Immature natural killer cell (primary cell): ENCODE data around the gene CENPVL1. TPM values are rescaled to one million over a fixed set of nuclear protein-coding genes. Genes with fewer than 3 reads are reported as not detected.
"Not testable (repeated sequence)": the region's sequence is repeated elsewhere in the genome, so short reads cannot be mapped to it uniquely, and the experiment has no call there.

Experiments used
- DNase-seq, 3 donors: peaks; one replicate each; pipeline ENCODE4 v3.0.0; 2022; ENCODE audit warnings: mixed read lengths in 1 of 3
- H3K27ac Mint-ChIP-seq, 6 donors: one replicate each; pipeline ENCODE4 v1.8.0; 2020; ENCODE audit warnings: mixed read lengths in 6 of 6, mild to moderate bottlenecking in 5 of 6, inconsistent platforms in 4 of 6, moderate library complexity in 3 of 6
- H3K27me3 Mint-ChIP-seq, 3 donors: one replicate each; pipeline ENCODE4 v1.8.0; 2020 to 2021; ENCODE audit warnings: low read depth in 3 of 3, mild to moderate bottlenecking in 3 of 3, mixed read lengths in 3 of 3, moderate library complexity in 3 of 3, inconsistent platforms in 1 of 3
- H3K36me3 Mint-ChIP-seq, 3 donors: one replicate each; pipeline ENCODE4 v1.8.0; 2020; ENCODE audit warnings: mixed read lengths in 3 of 3, inconsistent platforms in 2 of 3, mild to moderate bottlenecking in 2 of 3
- H3K4me1 Mint-ChIP-seq, 2 donors: one replicate each; pipeline ENCODE4 v1.8.0; 2020; ENCODE audit warnings: inconsistent platforms in 2 of 2, mild to moderate bottlenecking in 2 of 2, mixed read lengths in 2 of 2, moderate library complexity in 1 of 2
- H3K4me3 Mint-ChIP-seq, 5 donors: one replicate each; pipeline ENCODE4 v1.8.0; 2020; ENCODE audit warnings: mild to moderate bottlenecking in 5 of 5, mixed read lengths in 5 of 5, inconsistent platforms in 3 of 5, moderate library complexity in 3 of 5
- H3K9me3 Mint-ChIP-seq, 6 donors: one replicate each; pipeline ENCODE4 v1.8.0; 2020; ENCODE audit warnings: mild to moderate bottlenecking in 6 of 6, mixed read lengths in 6 of 6, inconsistent platforms in 4 of 6, moderate library complexity in 3 of 6
- polyA plus RNA-seq, 3 donors: library from polyadenylated mRNA; unstranded; fragments of 300-500 nt; fragmentation: Illumina TruSeq; gene quantifications; one replicate each; pipeline ENCODE4 v1.2.3, GENCODE V29; 2021

Gene CENPVL1
- polyA plus RNA-seq: not detected

DNA sequence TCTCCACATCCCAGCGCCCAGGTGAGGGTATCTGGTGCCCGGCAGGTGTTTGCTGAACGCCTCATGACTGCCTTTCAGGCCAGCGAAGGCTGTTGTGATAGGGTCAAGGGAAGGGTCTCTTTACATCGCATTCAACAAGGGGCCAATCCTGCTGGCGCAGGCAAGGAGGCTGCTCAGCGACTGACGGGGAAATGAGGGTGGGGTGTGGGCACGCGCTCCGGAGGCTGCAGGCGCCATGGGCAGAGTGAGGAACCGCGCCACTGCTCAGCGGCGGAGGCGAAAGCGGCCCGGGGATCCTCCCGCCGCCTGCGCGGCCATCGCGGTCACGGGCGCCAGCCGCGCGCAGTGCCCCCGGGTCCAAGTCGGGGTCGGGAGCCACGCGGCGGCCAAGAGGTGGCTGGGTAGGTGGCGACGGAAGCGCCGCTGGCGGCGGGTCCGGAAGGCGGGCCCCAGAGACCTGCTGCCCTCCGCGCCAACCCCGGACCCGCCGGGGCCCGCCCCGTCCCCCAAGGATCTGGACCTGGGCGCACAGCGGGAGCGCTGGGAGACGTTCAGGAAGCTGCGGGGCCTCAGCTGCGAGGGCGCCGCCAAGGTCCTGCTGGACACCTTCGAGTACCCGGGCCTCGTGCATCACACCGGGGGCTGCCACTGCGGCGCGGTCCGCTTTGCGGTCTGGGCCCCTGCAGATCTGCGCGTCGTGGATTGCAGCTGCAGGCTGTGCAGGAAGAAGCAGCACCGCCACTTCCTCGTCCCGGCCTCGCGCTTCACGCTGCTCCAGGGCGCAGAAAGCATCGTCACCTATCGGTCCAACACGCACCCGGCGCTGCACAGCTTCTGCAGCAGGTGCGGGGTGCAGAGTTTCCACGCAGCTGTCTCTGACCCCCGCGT, at the start of gene CENPVL1:
Gene CENPVL1 (plus strand): TSS at position 236 of the 888 bp plus-strand sequence. CDS start 0 bp downstream, at position 236.
- H3K9me3 Mint-ChIP-seq, H3K27me3 Mint-ChIP-seq, H3K4me3 Mint-ChIP-seq, DNase-seq, H3K36me3 Mint-ChIP-seq, H3K27ac Mint-ChIP-seq, H3K4me1 Mint-ChIP-seq: not testable (repeated sequence)

DNA sequence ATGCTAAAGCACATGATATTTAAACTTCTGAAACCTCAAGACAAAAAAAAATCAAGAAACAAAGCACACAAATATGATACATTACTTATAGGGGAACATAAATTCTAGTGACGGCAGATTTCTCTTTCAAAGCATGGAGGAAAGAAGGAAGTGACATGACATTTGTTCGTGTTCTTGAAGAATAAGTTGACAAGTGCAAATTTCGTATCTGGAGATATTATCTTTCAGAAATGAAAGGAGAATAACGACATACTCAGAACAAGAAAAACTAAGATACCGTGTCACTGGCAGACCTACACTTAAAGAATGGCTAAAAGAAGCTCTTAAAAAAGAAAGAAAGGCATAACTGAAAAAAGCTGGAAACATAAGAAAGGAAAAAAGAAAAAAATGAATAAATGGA, 44.3 kb upstream of the CENPVL1 start:
- no peak overlapping the region for H3K4me3 Mint-ChIP-seq
- no peaks in the 10 kb centered on the region for H3K36me3 Mint-ChIP-seq
- H3K27ac Mint-ChIP-seq: no peak overlapping the region
- DNase-seq: no peak
- no peaks in the 10 kb centered on the region for H3K9me3 Mint-ChIP-seq
- H3K4me1 Mint-ChIP-seq: no peaks in the 10 kb centered on the region
- H3K27me3 Mint-ChIP-seq: peaks cover 0 to 26% (median 0%) of the 10 kb centered on the region in 3 donors

DNA sequence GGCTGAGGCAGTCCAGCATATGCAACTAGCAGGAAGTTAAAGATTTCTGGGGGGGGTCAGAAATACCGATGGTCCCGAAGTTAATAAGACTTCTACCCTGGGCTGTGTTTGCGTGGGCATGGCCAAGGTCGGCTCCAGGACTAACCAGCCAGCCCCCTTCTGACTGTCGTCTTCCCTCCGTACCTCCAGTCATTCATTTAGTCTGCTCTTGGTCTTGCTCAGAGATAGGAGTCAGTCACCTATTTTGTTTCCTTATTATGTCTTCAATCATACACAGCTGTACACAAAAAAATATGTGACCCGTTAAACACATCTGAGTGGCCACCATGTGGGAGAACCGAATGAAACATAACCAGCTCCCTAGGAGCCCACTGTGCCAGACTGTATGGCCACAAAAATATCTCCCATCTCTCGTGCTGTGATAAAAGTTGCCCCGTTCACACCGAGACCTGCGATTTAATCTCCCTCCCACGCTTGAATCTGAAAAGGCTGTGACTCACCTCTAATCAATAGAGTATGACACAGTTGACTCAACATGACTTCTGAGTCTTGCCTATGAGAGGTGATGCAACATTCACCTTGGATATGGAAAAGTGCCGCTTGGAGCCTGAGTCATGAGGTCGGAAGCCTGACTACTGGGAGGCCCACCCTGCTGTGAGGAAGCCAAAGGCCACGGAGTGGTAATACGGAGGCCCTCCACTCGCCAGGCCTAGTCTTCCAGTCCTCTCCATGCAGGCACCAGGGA, 30.5 kb upstream of the CENPVL1 start:
- DNase-seq, H3K4me1 Mint-ChIP-seq, H3K27me3 Mint-ChIP-seq: not testable (repeated sequence)

DNA sequence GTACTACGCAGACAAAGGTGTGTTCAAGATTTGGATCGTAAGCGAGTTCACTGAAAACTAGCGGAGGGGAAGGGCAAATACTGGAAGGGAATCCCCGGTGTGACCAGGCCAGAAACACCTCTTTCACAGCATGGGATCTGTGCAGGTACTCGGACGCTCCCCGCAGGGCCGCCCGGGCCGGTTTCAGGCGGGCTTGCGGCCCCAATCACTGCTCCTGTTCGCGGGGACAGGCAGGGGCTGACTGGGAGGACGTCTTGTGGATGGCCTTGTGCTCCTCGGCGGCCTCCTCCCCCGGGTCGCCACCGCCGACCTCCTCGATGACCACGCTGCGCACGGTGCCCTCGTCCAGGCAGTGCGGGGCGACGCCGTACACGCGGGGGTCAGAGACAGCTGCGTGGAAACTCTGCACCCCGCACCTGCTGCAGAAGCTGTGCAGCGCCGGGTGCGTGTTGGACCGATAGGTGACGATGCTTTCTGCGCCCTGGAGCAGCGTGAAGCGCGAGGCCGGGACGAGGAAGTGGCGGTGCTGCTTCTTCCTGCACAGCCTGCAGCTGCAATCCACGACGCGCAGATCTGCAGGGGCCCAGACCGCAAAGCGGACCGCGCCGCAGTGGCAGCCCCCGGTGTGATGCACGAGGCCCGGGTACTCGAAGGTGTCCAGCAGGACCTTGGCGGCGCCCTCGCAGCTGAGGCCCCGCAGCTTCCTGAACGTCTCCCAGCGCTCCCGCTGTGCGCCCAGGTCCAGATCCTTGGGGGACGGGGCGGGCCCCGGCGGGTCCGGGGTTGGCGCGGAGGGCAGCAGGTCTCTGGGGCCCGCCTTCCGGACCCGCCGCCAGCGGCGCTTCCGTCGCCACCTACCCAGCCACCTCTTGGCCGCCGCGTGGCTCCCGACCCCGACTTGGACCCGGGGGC, 28.2 kb upstream of the CENPVL1 start:
- not testable (repeated sequence) for H3K27ac Mint-ChIP-seq, H3K36me3 Mint-ChIP-seq, H3K4me1 Mint-ChIP-seq, DNase-seq, H3K27me3 Mint-ChIP-seq, H3K9me3 Mint-ChIP-seq, H3K4me3 Mint-ChIP-seq

More for the DNA sequence above, 30.5 kb upstream of the CENPVL1 start:
- not testable (repeated sequence) for H3K4me3 Mint-ChIP-seq, H3K9me3 Mint-ChIP-seq, H3K27ac Mint-ChIP-seq, H3K36me3 Mint-ChIP-seq

DNA sequence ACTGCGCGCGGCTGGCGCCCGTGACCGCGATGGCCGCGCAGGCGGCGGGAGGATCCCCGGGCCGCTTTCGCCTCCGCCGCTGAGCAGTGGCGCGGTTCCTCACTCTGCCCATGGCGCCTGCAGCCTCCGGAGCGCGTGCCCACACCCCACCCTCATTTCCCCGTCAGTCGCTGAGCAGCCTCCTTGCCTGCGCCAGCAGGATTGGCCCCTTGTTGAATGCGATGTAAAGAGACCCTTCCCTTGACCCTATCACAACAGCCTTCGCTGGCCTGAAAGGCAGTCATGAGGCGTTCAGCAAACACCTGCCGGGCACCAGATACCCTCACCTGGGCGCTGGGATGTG, 27.6 kb upstream of the CENPVL1 start, which contains the start of gene CENPVL2:
Gene CENPVL2 (minus strand): TSS at position 112 of the 343 bp plus-strand sequence. CDS start 0 bp downstream, at position 112.
- not testable (repeated sequence) for H3K9me3 Mint-ChIP-seq, DNase-seq, H3K4me3 Mint-ChIP-seq

DNA sequence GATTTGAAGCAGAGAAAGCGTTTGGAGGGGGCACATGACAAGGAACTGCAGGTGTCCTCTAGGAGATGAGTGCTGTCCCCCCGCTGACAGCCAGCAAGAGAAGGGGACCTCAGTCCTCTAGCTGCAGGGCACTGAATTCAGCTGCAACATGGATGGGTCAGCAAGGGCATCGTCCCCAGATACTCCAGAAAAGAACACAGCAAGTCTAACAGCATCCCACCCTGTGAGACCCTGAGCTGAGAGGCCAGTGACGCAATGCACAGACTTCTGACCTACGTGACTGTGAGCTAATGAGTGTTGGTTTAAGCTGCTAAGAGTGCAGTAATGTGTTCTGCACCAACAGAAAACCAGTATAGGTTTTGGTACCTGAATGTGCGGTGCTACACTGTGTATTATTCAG, 16.1 kb upstream of the CENPVL1 start:
- no peak for DNase-seq
- Mint-ChIP-seq H3K36me3 (no peaks in the 10 kb centered on the region), H3K27me3 (peaks cover 2 to 10% (median 7%) of the 10 kb centered on the region in 3 donors), H3K4me3 (no peak overlapping the region), H3K4me1 (no peaks in the 10 kb centered on the region), H3K9me3 (no peaks in the 10 kb centered on the region), H3K27ac (no peak overlapping the region)

More for the DNA sequence above, 27.6 kb upstream of the CENPVL1 start, which contains the start of gene CENPVL2:
- H3K27ac Mint-ChIP-seq, H3K36me3 Mint-ChIP-seq, H3K27me3 Mint-ChIP-seq, H3K4me1 Mint-ChIP-seq: not testable (repeated sequence)

DNA sequence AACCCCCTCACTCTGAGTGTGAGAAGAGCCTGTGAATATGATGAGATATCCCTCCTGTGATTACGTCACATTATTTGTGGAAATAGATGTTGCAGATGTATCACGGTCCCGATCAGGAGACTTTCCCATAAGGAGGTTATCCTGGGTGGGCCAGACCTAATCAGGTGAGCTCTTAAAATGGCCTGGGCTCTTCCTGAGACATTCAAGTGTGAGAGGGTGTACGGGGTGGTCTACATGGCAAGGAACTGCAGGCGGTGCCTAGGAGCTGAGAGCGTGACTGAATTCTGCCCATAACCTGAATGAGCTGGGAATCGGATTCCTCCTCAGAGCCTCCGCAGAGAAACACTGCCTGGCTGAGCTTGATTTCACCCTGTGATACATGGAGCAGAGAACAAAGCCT, 12.9 kb upstream of the CENPVL1 start:
- no peak for DNase-seq
- no peaks in the 10 kb centered on the region for H3K36me3 Mint-ChIP-seq
- no peaks in the 10 kb centered on the region for H3K4me1 Mint-ChIP-seq
- H3K4me3 Mint-ChIP-seq: no peak overlapping the region
- no peaks in the 10 kb centered on the region for H3K9me3 Mint-ChIP-seq
- no peak overlapping the region for H3K27ac Mint-ChIP-seq
- H3K27me3 Mint-ChIP-seq: peaks cover 2 to 15% (median 11%) of the 10 kb centered on the region in 3 donors

DNA sequence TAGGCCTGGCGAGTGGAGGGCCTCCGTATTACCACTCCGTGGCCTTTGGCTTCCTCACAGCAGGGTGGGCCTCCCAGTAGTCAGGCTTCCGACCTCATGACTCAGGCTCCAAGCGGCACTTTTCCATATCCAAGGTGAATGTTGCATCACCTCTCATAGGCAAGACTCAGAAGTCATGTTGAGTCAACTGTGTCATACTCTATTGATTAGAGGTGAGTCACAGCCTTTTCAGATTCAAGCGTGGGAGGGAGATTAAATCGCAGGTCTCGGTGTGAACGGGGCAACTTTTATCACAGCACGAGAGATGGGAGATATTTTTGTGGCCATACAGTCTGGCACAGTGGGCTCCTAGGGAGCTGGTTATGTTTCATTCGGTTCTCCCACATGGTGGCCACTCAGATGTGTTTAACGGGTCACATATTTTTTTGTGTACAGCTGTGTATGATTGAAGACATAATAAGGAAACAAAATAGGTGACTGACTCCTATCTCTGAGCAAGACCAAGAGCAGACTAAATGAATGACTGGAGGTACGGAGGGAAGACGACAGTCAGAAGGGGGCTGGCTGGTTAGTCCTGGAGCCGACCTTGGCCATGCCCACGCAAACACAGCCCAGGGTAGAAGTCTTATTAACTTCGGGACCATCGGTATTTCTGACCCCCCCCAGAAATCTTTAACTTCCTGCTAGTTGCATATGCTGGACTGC, 2.8 kb downstream of the CENPVL1 start:
- not testable (repeated sequence) for H3K4me3 Mint-ChIP-seq, H3K27ac Mint-ChIP-seq, H3K9me3 Mint-ChIP-seq, H3K4me1 Mint-ChIP-seq, H3K36me3 Mint-ChIP-seq, H3K27me3 Mint-ChIP-seq, DNase-seq

DNA sequence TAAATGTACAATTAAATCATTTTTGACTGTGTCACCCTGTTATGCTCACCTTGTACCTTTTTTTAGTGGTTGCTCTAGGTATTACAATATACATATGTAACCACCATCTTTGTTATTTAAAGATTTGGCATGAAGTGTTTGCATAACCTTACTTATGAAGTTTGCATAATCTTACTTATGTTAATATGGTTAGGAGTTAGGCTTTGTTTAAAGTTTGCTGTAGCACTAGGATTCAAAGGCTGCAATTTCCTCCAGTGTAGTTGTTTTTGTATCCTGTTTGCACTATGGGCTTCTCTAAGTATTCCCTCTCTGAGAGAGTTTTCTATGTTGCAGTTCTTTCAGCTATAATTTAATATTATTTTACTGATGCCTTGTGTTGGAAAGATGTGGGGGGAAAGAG, 17.9 kb downstream of the CENPVL1 start:
- Mint-ChIP-seq H3K4me3 (no peak overlapping the region), H3K9me3 (no peaks in the 10 kb centered on the region), H3K36me3 (no peaks in the 10 kb centered on the region), H3K27ac (no peak overlapping the region), H3K27me3 (peaks cover 0 to 22% (median 9%) of the 10 kb centered on the region in 3 donors), H3K4me1 (no peaks in the 10 kb centered on the region)
- DNase-seq: no peak

DNA sequence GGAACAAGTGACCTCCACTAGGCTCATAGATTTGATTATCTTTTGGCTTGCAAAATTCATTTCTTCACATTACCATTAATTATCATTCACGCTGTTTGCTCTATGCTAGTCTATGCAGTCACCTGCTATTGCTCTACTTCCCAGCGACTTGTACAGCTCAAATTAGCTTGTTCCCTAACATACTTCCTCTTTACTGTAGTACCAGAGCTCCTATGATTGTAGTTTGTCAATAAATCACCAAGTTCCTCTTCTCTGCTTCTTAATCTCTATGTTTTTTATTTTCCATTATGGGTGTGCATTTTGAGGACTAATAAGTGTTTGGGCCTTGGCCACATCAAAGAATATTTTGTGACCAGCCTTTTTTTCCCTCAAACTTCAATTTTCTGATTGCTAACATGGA, 26.8 kb downstream of the CENPVL1 start:
- Mint-ChIP-seq H3K9me3 (no peaks in the 10 kb centered on the region), H3K36me3 (no peaks in the 10 kb centered on the region), H3K27me3 (peaks cover 4 to 24% (median 10%) of the 10 kb centered on the region in 3 donors), H3K4me1 (no peaks in the 10 kb centered on the region), H3K27ac (no peak overlapping the region), H3K4me3 (no peak overlapping the region)
- no peak for DNase-seq

DNA sequence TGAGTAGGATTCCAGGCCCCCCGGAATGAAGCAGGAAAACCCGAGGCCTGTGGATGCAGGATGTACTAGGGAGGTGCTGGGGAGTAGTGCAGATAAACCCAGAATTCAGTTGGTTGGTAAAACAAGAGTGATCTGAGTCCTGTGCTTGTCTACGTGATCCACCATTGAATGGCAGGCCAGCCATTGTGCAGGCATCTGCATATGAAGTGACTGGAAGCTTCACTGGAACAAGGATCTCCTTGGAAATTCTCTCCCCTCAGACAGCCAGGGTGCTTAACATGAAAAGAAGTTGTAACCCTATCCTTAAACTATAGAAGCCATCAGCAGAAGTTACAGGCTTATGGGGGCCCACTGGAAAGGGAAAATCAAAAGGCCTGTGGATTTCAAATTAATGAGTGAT, 32.3 kb downstream of the CENPVL1 start:
- Mint-ChIP-seq H3K9me3 (peaks cover 7 to 32% (median 19%) of the 10 kb centered on the region in 6 donors), H3K27me3 (peaks cover 9 to 25% (median 14%) of the 10 kb centered on the region in 3 donors), H3K4me3 (peak overlapping the region; percentile 15 to 92 (median 87)), H3K36me3 (peaks cover 15 to 25% (median 16%) of the 10 kb centered on the region in 3 donors), H3K4me1 (peaks cover 16 to 26% of the 10 kb centered on the region in 2 donors), H3K27ac (peak overlapping the region in 1 of 6 donors; percentile 67)
- DNase-seq: no peak

DNA sequence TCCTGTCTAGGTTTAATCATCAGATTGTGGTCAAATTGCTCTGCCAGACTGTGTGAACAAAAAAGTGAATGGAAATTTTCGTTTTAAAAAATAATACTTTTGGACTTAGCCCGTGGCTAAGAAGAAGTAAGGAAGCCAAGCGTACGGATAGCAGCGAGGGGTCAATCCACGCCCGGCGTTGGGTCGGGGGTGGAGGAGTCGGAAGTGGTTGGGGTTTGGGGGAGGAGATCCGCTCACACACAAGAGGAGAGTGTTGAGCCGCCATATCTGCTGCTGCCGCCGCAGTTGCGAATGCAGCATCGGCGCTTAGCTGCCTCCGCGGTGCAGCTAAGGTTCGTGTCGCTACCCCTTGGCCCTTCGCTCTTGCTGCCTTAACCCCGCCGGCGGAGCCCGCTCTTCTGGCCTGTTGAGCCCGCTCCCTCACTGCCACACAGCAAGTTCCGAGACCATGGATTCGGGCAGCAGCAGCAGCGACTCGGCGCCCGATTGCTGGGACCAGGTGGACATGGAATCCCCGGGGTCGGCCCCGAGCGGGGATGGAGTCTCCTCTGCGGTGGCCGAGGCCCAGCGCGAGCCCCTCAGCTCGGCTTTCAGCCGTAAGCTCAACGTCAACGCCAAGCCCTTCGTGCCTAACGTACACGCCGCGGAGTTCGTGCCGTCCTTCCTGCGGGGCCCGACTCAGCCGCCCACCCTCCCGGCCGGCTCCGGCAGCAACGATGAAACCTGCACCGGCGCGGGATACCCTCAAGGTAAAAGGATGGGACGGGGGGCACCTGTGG, 33.1 kb downstream of the CENPVL1 start, which contains the start of gene GSPT2:
Gene GSPT2 (plus strand): TSS at position 264 of the 779 bp plus-strand sequence. CDS start 185 bp downstream, at position 449.
- peaks cover 7 to 40% (median 21%) of the 10 kb centered on the region in 6 donors for H3K9me3 Mint-ChIP-seq
- peak within 1 kb of the TSS; percentile 50 to 82 (median 72) for H3K27ac Mint-ChIP-seq
- peak within 1 kb of the TSS; percentile 86 to 92 (median 87) for H3K4me3 Mint-ChIP-seq
- peaks cover 16 to 26% of the 10 kb centered on the region in 2 donors for H3K4me1 Mint-ChIP-seq
- peaks cover 15 to 25% (median 16%) of the 10 kb centered on the region in 3 donors for H3K36me3 Mint-ChIP-seq
- peak; percentile 56 to 66 (median 65) for DNase-seq
- peaks cover 13 to 19% (median 14%) of the 10 kb centered on the region in 3 donors for H3K27me3 Mint-ChIP-seq
